ENCODE data around the gene NFIB. TPM values are rescaled to one million over a fixed set of nuclear protein-coding genes. Genes with fewer than 3 reads are reported as not detected.

The NFIB gene
- total RNA-seq, 1 donor from 2014 or later: 99.4 TPM

GRCh38 chr9:14273696-14274121 lies 40.2 kb downstream of the NFIB start:
- Histone ChIP-seq H3K4me3 (no peak overlapping the region), H3K4me1 (peaks cover 27% of the 10 kb centered on the region), H3K36me3 (no peaks in the 10 kb centered on the region), H3K27ac (no peak overlapping the region), H3K27me3 (no peaks in the 10 kb centered on the region), H3K9me3 (no peaks in the 10 kb centered on the region)
- no peak for TF ChIP-seq CTCF (IDR thresholded peaks at IDR 0.05)
- intact Hi-C loops (cut with DNase I): no loop called here
- DNase-seq (no peak), ATAC-seq (peak; percentile 17)

GRCh38 chr9:14272927-14273528 lies 40.9 kb downstream of the NFIB start:
- no peak overlapping the region for H3K4me3 ChIP-seq
- intact Hi-C loops (cut with DNase I): no loop called here
- H3K27ac ChIP-seq: no peak overlapping the region

DNA sequence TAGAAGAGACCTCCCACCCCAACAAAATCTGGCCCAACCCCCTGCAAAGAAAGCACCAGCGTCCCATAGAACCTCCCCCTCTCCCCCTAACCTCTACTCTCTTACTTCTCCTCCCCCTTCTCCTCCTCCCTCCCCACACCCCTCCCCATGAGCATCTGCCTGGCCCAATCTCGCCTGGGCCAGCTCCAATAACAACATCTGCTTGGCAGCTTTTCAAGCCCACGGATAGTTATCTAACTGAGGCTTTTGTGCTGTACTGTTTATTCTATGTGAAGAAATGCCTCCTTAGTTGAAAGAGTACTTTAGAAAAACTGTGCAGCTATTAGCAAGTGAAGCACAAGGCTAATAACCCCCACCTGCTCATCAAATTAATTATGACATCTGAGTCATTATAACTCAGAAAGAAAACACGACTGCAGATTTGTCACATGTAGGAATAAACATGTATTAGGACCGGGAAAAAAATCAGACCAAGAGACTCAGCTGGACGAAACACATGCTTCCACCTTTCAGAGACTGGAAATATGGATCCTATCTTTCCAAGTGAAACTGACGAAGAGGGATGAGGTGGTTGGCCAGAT lies 42.8 kb downstream of the NFIB start:
- Histone ChIP-seq H3K4me3 (no peak overlapping the region), H3K27me3 (no peaks in the 10 kb centered on the region), H3K9me3 (no peaks in the 10 kb centered on the region), H3K4me1 (peaks cover 21% of the 10 kb centered on the region), H3K36me3 (no peaks in the 10 kb centered on the region), H3K27ac (no peak overlapping the region)
- DNase-seq (no peak), ATAC-seq (peak; percentile 62)
- no peak for TF ChIP-seq CTCF (IDR thresholded peaks at IDR 0.05)
- intact Hi-C loops (cut with DNase I): no loop called here

More at GRCh38 chr9:14272927-14273528, 40.9 kb downstream of the NFIB start:
- no peaks in the 10 kb centered on the region for H3K27me3 ChIP-seq
- no peak for TF ChIP-seq CTCF (IDR thresholded peaks at IDR 0.05)
- no peaks in the 10 kb centered on the region for H3K9me3 ChIP-seq
- H3K4me1 ChIP-seq: peaks cover 27% of the 10 kb centered on the region
- no peak for DNase-seq
- H3K36me3 ChIP-seq: no peaks in the 10 kb centered on the region
- no peak for ATAC-seq

DNA sequence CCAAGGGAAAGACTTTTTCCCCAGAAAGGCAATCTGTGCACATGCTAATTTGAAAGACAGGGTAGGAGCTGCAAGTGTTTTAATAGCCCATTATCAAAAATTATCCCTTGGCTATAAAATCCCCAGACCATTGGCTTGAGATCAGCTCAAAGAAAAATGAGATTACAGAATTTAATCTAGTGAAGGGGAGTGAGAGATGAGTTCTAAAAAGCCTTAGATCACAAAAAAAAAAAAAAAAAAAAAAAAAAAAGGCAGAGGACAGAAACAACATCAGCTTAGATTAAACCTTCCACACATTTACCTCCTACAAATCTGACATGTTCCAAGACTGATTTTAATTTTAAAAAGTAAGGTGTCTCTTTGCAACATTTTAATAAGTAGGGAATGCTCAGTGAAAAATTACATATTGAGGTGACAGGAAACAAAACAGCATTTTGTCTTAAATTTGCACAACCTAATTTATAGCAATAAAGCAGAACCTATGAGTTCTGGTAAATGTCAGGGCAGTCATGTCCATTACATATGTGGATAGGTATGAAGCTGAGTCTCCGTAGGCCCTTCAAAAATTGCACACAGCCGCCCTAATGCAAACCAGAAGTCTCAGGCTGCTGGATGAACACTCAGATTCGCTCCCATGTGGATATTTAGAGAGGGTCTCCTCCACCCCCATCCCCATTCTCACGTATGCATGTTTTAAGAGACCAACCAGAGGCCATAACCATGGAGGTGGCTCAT lies 43.4 kb downstream of the NFIB start:
- Histone ChIP-seq H3K4me3 (no peak overlapping the region), H3K27ac (no peak overlapping the region), H3K27me3 (no peaks in the 10 kb centered on the region), H3K36me3 (no peaks in the 10 kb centered on the region), H3K4me1 (peaks cover 21% of the 10 kb centered on the region), H3K9me3 (no peaks in the 10 kb centered on the region)
- DNase-seq (no peak), ATAC-seq (no peak)
- TF ChIP-seq CTCF (IDR thresholded peaks at IDR 0.05): no peak
- intact Hi-C loops (cut with DNase I): no loop called here

- intact Hi-C loops (cut with DNase I): no loop called here
- Histone ChIP-seq H3K4me3 (no peak overlapping the region), H3K27me3 (no peaks in the 10 kb centered on the region), H3K4me1 (peaks cover 18% of the 10 kb centered on the region), H3K27ac (no peak overlapping the region), H3K36me3 (no peaks in the 10 kb centered on the region), H3K9me3 (no peaks in the 10 kb centered on the region)
- no peak for TF ChIP-seq CTCF (IDR thresholded peaks at IDR 0.05)
- DNase-seq (no peak), ATAC-seq (no peak)
Observed at GRCh38 chr9:14269916-14270315, 44.0 kb downstream of the NFIB start.
